Measurements from ENCODE around the gene CDKN1C. TPM values are rescaled to one million over a fixed set of nuclear protein-coding genes. Genes with fewer than 3 reads are reported as not detected.

CDKN1C gene
- total RNA-seq, 1 donor from 2014 or later, result 47.8 TPM

GRCh38 chr11:2839395-2839943 lies 46.1 kb downstream of the CDKN1C start:
- no peak overlapping the region for H2AFZ ChIP-seq (replicated peaks)
- Mint-ChIP-seq H3K36me3 (no peaks in the 10 kb centered on the region), H3K4me1 (peaks cover 56% of the 10 kb centered on the region), H3K9me3 (no peaks in the 10 kb centered on the region), H3K4me3 (no peak overlapping the region), H3K27me3 (ENCODE audit: insufficient read depth, low read depth) (peaks cover 16% of the 10 kb centered on the region), H3K27ac (peak overlapping the region; percentile 58)
- TF ChIP-seq EZH2 (IDR thresholded peaks at IDR 0.05) (no peak), EZH2phosphoT487 (IDR thresholded peaks at IDR 0.05) (no peak)
- TF ChIP-seq, protein P1, sequence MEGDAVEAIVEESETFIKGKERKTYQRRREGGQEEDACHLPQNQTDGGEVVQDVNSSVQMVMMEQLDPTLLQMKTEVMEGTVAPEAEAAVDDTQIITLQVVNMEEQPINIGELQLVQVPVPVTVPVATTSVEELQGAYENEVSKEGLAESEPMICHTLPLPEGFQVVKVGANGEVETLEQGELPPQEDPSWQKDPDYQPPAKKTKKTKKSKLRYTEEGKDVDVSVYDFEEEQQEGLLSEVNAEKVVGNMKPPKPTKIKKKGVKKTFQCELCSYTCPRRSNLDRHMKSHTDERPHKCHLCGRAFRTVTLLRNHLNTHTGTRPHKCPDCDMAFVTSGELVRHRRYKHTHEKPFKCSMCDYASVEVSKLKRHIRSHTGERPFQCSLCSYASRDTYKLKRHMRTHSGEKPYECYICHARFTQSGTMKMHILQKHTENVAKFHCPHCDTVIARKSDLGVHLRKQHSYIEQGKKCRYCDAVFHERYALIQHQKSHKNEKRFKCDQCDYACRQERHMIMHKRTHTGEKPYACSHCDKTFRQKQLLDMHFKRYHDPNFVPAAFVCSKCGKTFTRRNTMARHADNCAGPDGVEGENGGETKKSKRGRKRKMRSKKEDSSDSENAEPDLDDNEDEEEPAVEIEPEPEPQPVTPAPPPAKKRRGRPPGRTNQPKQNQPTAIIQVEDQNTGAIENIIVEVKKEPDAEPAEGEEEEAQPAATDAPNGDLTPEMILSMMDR (IDR thresholded peaks at IDR 0.05), result no peak
- H3K27ac ChIP-seq, result no peak overlapping the region
- H3K79me2 ChIP-seq (ENCODE audit: low read depth), result no peaks in the 10 kb centered on the region
- no peaks in the 10 kb centered on the region for H3K36me3 ChIP-seq
- peaks cover 26% of the 10 kb centered on the region for H3K4me1 ChIP-seq
- no peaks in the 10 kb centered on the region for H4K20me1 ChIP-seq (ENCODE audit: low read depth)
- H3K4me3 ChIP-seq, result no peak overlapping the region
- DNase-seq (ENCODE audit: low spot score), result no peak
- H3K9ac ChIP-seq, result no peak overlapping the region
- H3K4me2 ChIP-seq, result peak overlapping the region; percentile 14
- H3K27me3 ChIP-seq, result no peaks in the 10 kb centered on the region
- H3K9me3 ChIP-seq (ENCODE audit: low read depth), result no peaks in the 10 kb centered on the region
- no peaks in the 10 kb centered on the region for H3F3A ChIP-seq (ENCODE audit: low read depth)

GRCh38 chr11:2838676-2839294 lies 46.8 kb downstream of the CDKN1C start:
- H3K9ac ChIP-seq, result no peak overlapping the region
- H3K27ac Mint-ChIP-seq, result no peak overlapping the region
- TF ChIP-seq EZH2 (IDR thresholded peaks at IDR 0.05), result no peak
- no peaks in the 10 kb centered on the region for H3K36me3 ChIP-seq
- no peaks in the 10 kb centered on the region for H3K79me2 ChIP-seq (ENCODE audit: low read depth)
- H3K4me3 ChIP-seq, result no peak overlapping the region
- no peaks in the 10 kb centered on the region for H3K36me3 Mint-ChIP-seq
- no peak overlapping the region for H3K4me3 Mint-ChIP-seq
- H3K27me3 ChIP-seq, result no peaks in the 10 kb centered on the region
- H3K27me3 Mint-ChIP-seq (ENCODE audit: insufficient read depth, low read depth), result peaks cover 12% of the 10 kb centered on the region
- H3K9me3 Mint-ChIP-seq, result no peaks in the 10 kb centered on the region
- H2AFZ ChIP-seq (replicated peaks), result no peak overlapping the region
- no peaks in the 10 kb centered on the region for H3K9me3 ChIP-seq (ENCODE audit: low read depth)
- peaks cover 26% of the 10 kb centered on the region for H3K4me1 ChIP-seq
- peaks cover 58% of the 10 kb centered on the region for H3K4me1 Mint-ChIP-seq
- no peaks in the 10 kb centered on the region for H3F3A ChIP-seq (ENCODE audit: low read depth)
- DNase-seq (ENCODE audit: low spot score), result no peak
- no peaks in the 10 kb centered on the region for H4K20me1 ChIP-seq (ENCODE audit: low read depth)
- H3K27ac ChIP-seq, result no peak overlapping the region
- no peak overlapping the region for H3K4me2 ChIP-seq

- Mint-ChIP-seq H3K27ac (peak overlapping the region; percentile 79), H3K9me3 (no peaks in the 10 kb centered on the region), H3K4me1 (peaks cover 54% of the 10 kb centered on the region), H3K36me3 (no peaks in the 10 kb centered on the region), H3K27me3 (ENCODE audit: insufficient read depth, low read depth) (peaks cover 10% of the 10 kb centered on the region), H3K4me3 (peak overlapping the region; percentile 50)
- DNase-seq (ENCODE audit: low spot score), result no peak
- Histone ChIP-seq H3K9ac (no peak overlapping the region), H4K20me1 (ENCODE audit: low read depth) (no peaks in the 10 kb centered on the region), H3K4me2 (no peak overlapping the region), H2AFZ (replicated peaks) (no peak overlapping the region), H3K27me3 (no peaks in the 10 kb centered on the region), H3K4me1 (peaks cover 26% of the 10 kb centered on the region), H3K36me3 (no peaks in the 10 kb centered on the region), H3K79me2 (ENCODE audit: low read depth) (no peaks in the 10 kb centered on the region), H3F3A (ENCODE audit: low read depth) (no peaks in the 10 kb centered on the region), H3K27ac (no peak overlapping the region), H3K4me3 (no peak overlapping the region), H3K9me3 (ENCODE audit: low read depth) (no peaks in the 10 kb centered on the region)
- TF ChIP-seq, protein P1 (IDR thresholded peaks at IDR 0.05), result no peak
- TF ChIP-seq EZH2 (IDR thresholded peaks at IDR 0.05) (no peak), EZH2phosphoT487 (IDR thresholded peaks at IDR 0.05) (no peak)
Measured at GRCh38 chr11:2838091-2838490, 47.5 kb downstream of the CDKN1C start.

DNA sequence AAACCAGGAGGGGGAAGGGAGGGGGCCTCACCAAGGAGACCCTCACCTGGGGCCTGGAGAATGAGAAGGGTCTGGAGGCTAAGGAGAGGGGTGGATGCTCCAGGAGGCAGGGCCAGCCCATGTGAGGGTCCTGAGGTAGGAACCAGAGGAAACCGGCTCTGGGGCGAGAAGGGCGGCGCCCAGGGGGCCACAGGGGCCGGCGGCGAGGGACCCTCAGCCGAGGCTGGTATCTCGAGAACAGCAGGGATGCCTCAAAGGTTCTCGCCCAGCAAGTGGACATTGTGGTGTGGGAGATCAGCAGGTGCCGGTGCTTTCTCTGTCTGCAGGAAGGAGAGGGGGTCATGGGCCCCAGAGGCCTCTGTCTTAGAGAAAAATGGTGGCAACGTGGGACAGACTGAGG lies 47.9 kb downstream of the CDKN1C start:
- H3K4me1 Mint-ChIP-seq, result peaks cover 54% of the 10 kb centered on the region
- no peak for DNase-seq (ENCODE audit: low spot score)
- peak overlapping the region; percentile 25 for H3K4me2 ChIP-seq
- H3K9ac ChIP-seq, result no peak overlapping the region
- H3K79me2 ChIP-seq (ENCODE audit: low read depth), result no peaks in the 10 kb centered on the region
- H3K27me3 ChIP-seq, result no peaks in the 10 kb centered on the region
- H3K4me1 ChIP-seq, result peaks cover 26% of the 10 kb centered on the region
- no peak overlapping the region for H3K4me3 ChIP-seq
- no peak overlapping the region for H3K27ac ChIP-seq
- no peaks in the 10 kb centered on the region for H3K9me3 ChIP-seq (ENCODE audit: low read depth)
- peaks cover 10% of the 10 kb centered on the region for H3K27me3 Mint-ChIP-seq (ENCODE audit: insufficient read depth, low read depth)
- H4K20me1 ChIP-seq (ENCODE audit: low read depth), result no peaks in the 10 kb centered on the region
- no peaks in the 10 kb centered on the region for H3K36me3 Mint-ChIP-seq
- H2AFZ ChIP-seq (replicated peaks), result peak overlapping the region; percentile 42
- peak overlapping the region; percentile 79 for H3K27ac Mint-ChIP-seq
- H3K4me3 Mint-ChIP-seq, result peak overlapping the region; percentile 50
- H3K36me3 ChIP-seq, result no peaks in the 10 kb centered on the region
- no peaks in the 10 kb centered on the region for H3F3A ChIP-seq (ENCODE audit: low read depth)
- no peaks in the 10 kb centered on the region for H3K9me3 Mint-ChIP-seq
- TF ChIP-seq EZH2 (IDR thresholded peaks at IDR 0.05) (no peak), EZH2phosphoT487 (IDR thresholded peaks at IDR 0.05) (no peak)
- TF ChIP-seq, protein P1 (IDR thresholded peaks at IDR 0.05), result no peak

Measured in neural progenitor cell (in vitro differentiated cells).